Parathyroid adenoma (tissue), 2 donors: ENCODE measurements around the gene OR52K2.
"Not testable (repeated sequence)": the region's sequence is repeated elsewhere in the genome, so short reads cannot be mapped to it uniquely, and the experiment has no call there.

ENCODE experiments used
- H2AFZ ChIP-seq: fragments of 300-600 bp; sonication (generic); one replicate; pipeline ENCODE4 v1.7.0; 2017; ENCODE audit warnings: antibody characterized with exemption, mild to moderate bottlenecking
- H3K27ac ChIP-seq: fragments of 300-600 bp; sonication (generic); one replicate; pipeline ENCODE4 v1.7.0; 2017
- H3K27me3 ChIP-seq: fragments of 300-600 bp; sonication (generic); one replicate; pipeline ENCODE4 v1.7.0; 2017; ENCODE audit warnings: low read length; ENCODE audit not compliant: control insufficient read depth, insufficient read depth
- H3K36me3 ChIP-seq: fragments of 300-600 bp; sonication (generic); one replicate; pipeline ENCODE4 v1.7.0; 2017; ENCODE audit warnings: low read length; ENCODE audit not compliant: control insufficient read depth, insufficient read depth
- H3K4me1 ChIP-seq: fragments of 300-600 bp; sonication (generic); one replicate; pipeline ENCODE4 v1.7.0; 2017; ENCODE audit warnings: control low read depth
- H3K4me2 ChIP-seq: fragments of 300-600 bp; sonication (generic); one replicate; pipeline ENCODE4 v1.7.0; 2017; ENCODE audit warnings: low read length
- H3K4me3 ChIP-seq: fragments of 300-600 bp; sonication (generic); one replicate; pipeline ENCODE4 v1.7.0; 2017; ENCODE audit warnings: low read depth, low read length
- H3K79me2 ChIP-seq: fragments of 300-600 bp; sonication (generic); one replicate; pipeline ENCODE4 v1.7.0; 2017; ENCODE audit warnings: control low read depth
- H3K9ac ChIP-seq: fragments of 300-600 bp; sonication (generic); one replicate; pipeline ENCODE4 v1.7.0; 2017; ENCODE audit warnings: mild to moderate bottlenecking
- H3K9me3 ChIP-seq: fragments of 300-600 bp; sonication (generic); one replicate; pipeline ENCODE4 v1.7.0; 2017; ENCODE audit warnings: low read length; ENCODE audit not compliant: control insufficient read depth
- CTCF ChIP-seq: fragments of 300-600 bp; sonication (generic); IDR thresholded peaks from one replicate; pipeline ENCODE4 v1.7.0; 2017; ENCODE audit warnings: antibody characterized with exemption, mild to moderate bottlenecking
- donor health status: primary hyperparathyroidism.

The OR52K2 gene

GRCh38 chr11:4484310-4484709 is 35.2 kb downstream of the OR52K2 start:
- Histone ChIP-seq H3K36me3 (no peaks in the 10 kb centered on the region), H2AFZ (no peak overlapping the region), H3K9me3 (no peaks in the 10 kb centered on the region), H3K4me2 (no peak overlapping the region), H3K9ac (no peak overlapping the region), H3K4me3 (no peak overlapping the region), H3K27ac (no peak overlapping the region), H3K4me1 (no peaks in the 10 kb centered on the region), H3K79me2 (no peaks in the 10 kb centered on the region), H3K27me3 (no peaks in the 10 kb centered on the region)
- no peak for TF ChIP-seq CTCF

- not testable (repeated sequence) for H3K4me1 ChIP-seq, H3K36me3 ChIP-seq, H3K9ac ChIP-seq, H3K4me2 ChIP-seq, H3K27ac ChIP-seq, H2AFZ ChIP-seq, H3K79me2 ChIP-seq, H3K27me3 ChIP-seq, H3K9me3 ChIP-seq, H3K4me3 ChIP-seq
Measured at GRCh38 chr11:4491405-4491804, 42.3 kb downstream of the OR52K2 start.

- Histone ChIP-seq H3K4me1 (no peaks in the 10 kb centered on the region), H2AFZ (no peak overlapping the region), H3K4me3 (no peak overlapping the region), H3K27me3 (no peaks in the 10 kb centered on the region), H3K9me3 (no peaks in the 10 kb centered on the region), H3K36me3 (no peaks in the 10 kb centered on the region), H3K9ac (no peak overlapping the region), H3K4me2 (no peak overlapping the region), H3K79me2 (no peaks in the 10 kb centered on the region), H3K27ac (no peak overlapping the region)
- TF ChIP-seq CTCF, result no peak
Measured at GRCh38 chr11:4491878-4492606, 42.9 kb downstream of the OR52K2 start.

- no peak for TF ChIP-seq CTCF
- no peaks in the 10 kb centered on the region for H3K36me3 ChIP-seq
- H3K4me3 ChIP-seq, result no peak overlapping the region
- H3K4me1 ChIP-seq, result no peaks in the 10 kb centered on the region
- H2AFZ ChIP-seq, result no peak overlapping the region
- H3K9me3 ChIP-seq, result no peaks in the 10 kb centered on the region
- no peaks in the 10 kb centered on the region for H3K79me2 ChIP-seq
- H3K4me2 ChIP-seq, result no peak overlapping the region
- H3K27me3 ChIP-seq, result no peaks in the 10 kb centered on the region
- no peak overlapping the region for H3K27ac ChIP-seq
- no peak overlapping the region for H3K9ac ChIP-seq
Measured at GRCh38 chr11:4493480-4493818, 44.4 kb downstream of the OR52K2 start.

- no peaks in the 10 kb centered on the region for H3K79me2 ChIP-seq
- no peaks in the 10 kb centered on the region for H3K9me3 ChIP-seq
- H3K4me2 ChIP-seq, result no peak overlapping the region
- no peaks in the 10 kb centered on the region for H3K4me1 ChIP-seq
- H3K36me3 ChIP-seq, result no peaks in the 10 kb centered on the region
- H3K27ac ChIP-seq, result no peak overlapping the region
- no peak overlapping the region for H2AFZ ChIP-seq
- no peak overlapping the region for H3K4me3 ChIP-seq
- no peaks in the 10 kb centered on the region for H3K27me3 ChIP-seq
- no peak for TF ChIP-seq CTCF
- H3K9ac ChIP-seq, result no peak overlapping the region
Measured at GRCh38 chr11:4495487-4495886, 46.4 kb downstream of the OR52K2 start.
